MM.1S (cell line): ENCODE measurements around the gene NR5A2.

ENCODE experiments used
- CTCF ChIP-seq: fragments of 300-600 bp; sonication (generic); IDR thresholded peaks from 2 replicates; pipeline ENCODE4 v1.5.1; 2016; ENCODE audit warnings: antibody characterized with exemption, low read length, mixed read lengths
- EZH2 ChIP-seq: fragments of 300-600 bp; sonication (generic); optimal IDR thresholded peaks from 2 replicates; pipeline ENCODE3; 2017; ENCODE audit warnings: low read depth, mild to moderate bottlenecking, antibody characterized with exemption, low read length, mixed read lengths
- EZH2phosphoT487 ChIP-seq: fragments of 300-600 bp; sonication (generic); IDR thresholded peaks from 2 replicates; pipeline ENCODE4 v1.6.1; 2018; ENCODE audit warnings: antibody characterized with exemption, low read length

- TF ChIP-seq CTCF: no peak
- no peak for TF ChIP-seq EZH2
- no peak for TF ChIP-seq EZH2phosphoT487
Measured at GRCh38 chr1:200042119-200042551, 14.6 kb downstream of the NR5A2 start.
